H1 (cell line): Measurements from ENCODE around the gene FBXO41. TPM values are rescaled to one million over a fixed set of nuclear protein-coding genes. Genes with fewer than 3 reads are reported as not detected.

Experiments used
- CTCF ChIA-PET: fragments of 300-600 bp; sonication (Branson Sonifier 250); formaldehyde crosslinking; loops from one replicate; lab custom pipeline; 2021; ENCODE audit not compliant: partially characterized antibody; lab: Charles Lee
- POLR2A ChIA-PET: fragments of 300-600 bp; sonication (Branson Sonifier 250); formaldehyde crosslinking; loops from one replicate; lab custom pipeline; 2021; ENCODE audit warnings: inconsistent platforms; ENCODE audit not compliant: partially characterized antibody; lab: Charles Lee
- DNase-seq, 2 experiments: peaks; one replicate each; pipeline versions ENCODE4 v3.0.0 to v3.0.0-alpha.2; 2010 to 2022; ENCODE audit warnings: low spot score in 2 of 2, low read depth in 1 of 2, mixed read lengths in 1 of 2
- FAIRE-seq: peaks from 2 replicates; lab custom pipeline; 2011; peaks lifted over from hg19 to GRCh38; lab: Jason Lieb, UNC
- H2AFZ ChIP-seq: 2 replicates; pipeline ENCODE4 v1.8.1; 2012; ENCODE audit warnings: low read length, inconsistent platforms
- H2AK5ac ChIP-seq: 2 replicates; pipeline ENCODE4 v1.6.1; 2013; ENCODE audit warnings: low read depth, low read length
- H2BK120ac ChIP-seq: replicated peaks from 2 replicates; pipeline ENCODE3; 2013; ENCODE audit warnings: low read depth, low read length, inconsistent platforms
- H2BK12ac ChIP-seq: 2 replicates; pipeline ENCODE4 v1.6.1; 2013; ENCODE audit warnings: low read depth, low read length
- H2BK15ac ChIP-seq: 2 replicates; pipeline ENCODE4 v1.6.1; 2013; ENCODE audit warnings: low read length
- H2BK20ac ChIP-seq: 2 replicates; pipeline ENCODE4 v1.6.1; 2013; ENCODE audit warnings: low read length
- H2BK5ac ChIP-seq: 2 replicates; pipeline ENCODE4 v1.6.1; 2013; ENCODE audit warnings: low read depth, low read length
- H3K14ac ChIP-seq: 2 replicates; pipeline ENCODE4 v1.6.1; 2013; ENCODE audit warnings: inconsistent platforms; ENCODE audit not compliant: insufficient read length
- H3K18ac ChIP-seq: 2 replicates; pipeline ENCODE4 v1.6.1; 2013; ENCODE audit warnings: low read length; ENCODE audit errors: extremely low read depth
- H3K23ac ChIP-seq: 2 replicates; pipeline ENCODE4 v1.6.1; 2013; ENCODE audit warnings: inconsistent platforms; ENCODE audit not compliant: insufficient read length
- H3K23me2 ChIP-seq: 2 replicates; pipeline ENCODE4 v1.6.1; 2013; ENCODE audit warnings: low read depth, low read length
- H3K27ac ChIP-seq: 2 replicates; pipeline ENCODE4 v1.6.1; 2011; ENCODE audit warnings: low read depth, low read length, inconsistent platforms
- H3K27me3 ChIP-seq, 4 experiments: replicated peaks in 1 of 4; 1 replicate in 1 of 4; 2 replicates in 3 of 4; pipeline versions ENCODE4 v1.6.1 to v1.8.1; 2011 to 2013; ENCODE audit warnings: low read length in 3 of 4, mild to moderate bottlenecking in 3 of 4, inconsistent platforms in 2 of 4, mixed read lengths in 2 of 4, moderate library complexity in 1 of 4; ENCODE audit not compliant: control insufficient read depth in 3 of 4, insufficient read depth in 3 of 4; ENCODE audit errors: extremely low read depth in 1 of 4
- H3K36me3 ChIP-seq, 4 experiments: 2 replicates each; pipeline versions ENCODE4 v1.6.1 to v1.8.1; 2011 to 2013; ENCODE audit warnings: mild to moderate bottlenecking in 4 of 4, low read length in 3 of 4, moderate library complexity in 2 of 4, control low read depth in 1 of 4, inconsistent platforms in 1 of 4; ENCODE audit not compliant: insufficient read depth in 4 of 4, control insufficient read depth in 2 of 4
- H3K4ac ChIP-seq: replicated peaks from 2 replicates; pipeline ENCODE3; 2013; ENCODE audit warnings: low read length, low read depth, mixed read lengths, inconsistent platforms; ENCODE audit not compliant: insufficient read length
- H3K4me1 ChIP-seq, 4 experiments: replicated peaks in 1 of 4; 1 replicate in 1 of 4; 2 replicates in 3 of 4; pipeline versions ENCODE4 v1.6.1 to v1.8.1; 2011 to 2013; ENCODE audit warnings: low read length in 3 of 4, inconsistent platforms in 2 of 4, mixed read lengths in 1 of 4; ENCODE audit not compliant: insufficient read depth in 4 of 4, control insufficient read depth in 3 of 4
- H3K4me2 ChIP-seq, 2 experiments: 2 replicates each; pipeline versions ENCODE4 v1.6.1 to v1.8.1; 2011 to 2013; ENCODE audit warnings: low read depth in 2 of 2, low read length in 2 of 2, control low read depth in 1 of 2, inconsistent platforms in 1 of 2, mild to moderate bottlenecking in 1 of 2; ENCODE audit not compliant: insufficient read depth in 1 of 2
- H3K4me3 ChIP-seq, 4 experiments: fragments of 200-600, 300-600 bp in 1 of 4; sonication (generic), shearing (Covaris generic), sonication (Bioruptor Twin) in 1 of 4; 2 replicates each; pipeline versions ENCODE4 v1.5.1 to v1.8.1; 2011 to 2016; ENCODE audit warnings: low read length in 4 of 4, low read depth in 3 of 4, control low read depth in 2 of 4, inconsistent platforms in 2 of 4, mild to moderate bottlenecking in 2 of 4, mixed read lengths in 1 of 4, moderate library complexity in 1 of 4; ENCODE audit not compliant: insufficient read depth in 2 of 4; ENCODE audit errors: extremely low read depth in 1 of 4
- H3K56ac ChIP-seq: replicated peaks from 2 replicates; pipeline ENCODE3; 2013; ENCODE audit warnings: low read depth, mild to moderate bottlenecking, mixed read lengths, low read length, inconsistent platforms; ENCODE audit not compliant: insufficient read length
- H3K79me1 ChIP-seq: 2 replicates; pipeline ENCODE4 v1.6.1; 2013; ENCODE audit warnings: low read depth, low read length, control low read depth
- H3K79me2 ChIP-seq, 2 experiments: 2 replicates each; pipeline versions ENCODE4 v1.6.1 to v1.8.1; 2012 to 2013; ENCODE audit warnings: low read length in 2 of 2, mild to moderate bottlenecking in 2 of 2, inconsistent platforms in 1 of 2; ENCODE audit not compliant: insufficient read depth in 2 of 2, control insufficient read depth in 1 of 2
- H3K9ac ChIP-seq, 4 experiments: replicated peaks in 1 of 4; 1 replicate in 1 of 4; 2 replicates in 3 of 4; pipeline versions ENCODE4 v1.6.1 to v1.8.1; 2011 to 2013; ENCODE audit warnings: low read depth in 3 of 4, low read length in 3 of 4, control low read depth in 2 of 4, mild to moderate bottlenecking in 2 of 4, moderate library complexity in 2 of 4, inconsistent platforms in 1 of 4; ENCODE audit errors: extremely low read depth in 1 of 4
- H3K9me3 ChIP-seq, 2 experiments: 2 replicates each; pipeline versions ENCODE4 v1.6.1 to v1.8.1; 2012 to 2013; ENCODE audit warnings: mild to moderate bottlenecking in 2 of 2, moderate library complexity in 2 of 2, control low read depth in 1 of 2, inconsistent platforms in 1 of 2, low read depth in 1 of 2, low read length in 1 of 2, mixed read lengths in 1 of 2; ENCODE audit not compliant: insufficient read depth in 2 of 2
- H4K20me1 ChIP-seq, 2 experiments: replicated peaks in 1 of 2; 2 replicates each; pipeline versions ENCODE3 to v1.8.1; 2011 to 2013; ENCODE audit warnings: inconsistent platforms in 2 of 2, low read length in 2 of 2, mild to moderate bottlenecking in 1 of 2; ENCODE audit not compliant: insufficient read depth in 2 of 2, control insufficient read depth in 1 of 2
- H4K5ac ChIP-seq: 2 replicates; pipeline ENCODE4 v1.6.1; 2013; ENCODE audit warnings: low read length, low read depth, mixed read lengths, inconsistent platforms; ENCODE audit not compliant: insufficient read length
- H4K8ac ChIP-seq: 2 replicates; pipeline ENCODE4 v1.8.0; 2013; ENCODE audit warnings: mild to moderate bottlenecking, moderate library complexity, low read length, inconsistent platforms; ENCODE audit not compliant: insufficient read depth; ENCODE audit errors: extremely low read depth
- H4K91ac ChIP-seq: replicated peaks from 2 replicates; pipeline ENCODE3; 2013; ENCODE audit warnings: low read length, mixed read lengths, inconsistent platforms; ENCODE audit not compliant: insufficient read length
- CEBPB ChIP-seq: IDR thresholded peaks from 2 replicates; pipeline ENCODE4 v1.6.1; 2012; ENCODE audit warnings: low read depth, low read length
- CREB1 ChIP-seq: IDR thresholded peaks from 2 replicates; pipeline ENCODE4 v1.6.1; 2012; ENCODE audit warnings: inconsistent platforms
- EGR1 ChIP-seq: IDR thresholded peaks from 2 replicates; pipeline ENCODE4 v1.6.1; 2011; ENCODE audit warnings: low read depth, low read length, borderline replicate concordance
- GABPA ChIP-seq: IDR thresholded peaks from 2 replicates; pipeline ENCODE4 v1.6.1; 2011; ENCODE audit warnings: mild to moderate bottlenecking, low read length, moderate library complexity, borderline replicate concordance; ENCODE audit not compliant: insufficient read depth
- KDM4A ChIP-seq: IDR thresholded peaks from one replicate; pipeline ENCODE4 v1.7.1; 2012; ENCODE audit warnings: low read depth, mild to moderate bottlenecking, moderate library complexity, low read length, inconsistent platforms; ENCODE audit not compliant: severe bottlenecking
- POU5F1 ChIP-seq: IDR thresholded peaks from 2 replicates; pipeline ENCODE4 v1.6.1; 2011; ENCODE audit warnings: low read depth, mild to moderate bottlenecking, low read length, moderate library complexity
- RNF2 ChIP-seq: fragments of 200-900, 300-1000 bp; sonication (generic); IDR thresholded peaks from 2 replicates; pipeline ENCODE4 v1.7.1; 2016; ENCODE audit warnings: borderline replicate concordance, low read depth, mild to moderate bottlenecking, antibody characterized with exemption, low read length; ENCODE audit not compliant: poor library complexity, severe bottlenecking; ENCODE audit errors: missing control alignments
- TAF1 ChIP-seq: IDR thresholded peaks from 2 replicates; pipeline ENCODE4 v1.6.1; 2011; ENCODE audit warnings: mild to moderate bottlenecking, low read depth, low read length
- TCF12 ChIP-seq: IDR thresholded peaks from 2 replicates; pipeline ENCODE4 v1.6.1; 2011; ENCODE audit warnings: low read depth, mild to moderate bottlenecking, low read length
- TEAD4 ChIP-seq: IDR thresholded peaks from 2 replicates; pipeline ENCODE4 v1.6.1; 2012; ENCODE audit warnings: low read depth, low read length, inconsistent platforms, mixed read lengths
- WGBS, 2 experiments: shearing (Covaris generic) in 1 of 2; methylation state at CpG; one replicate each; pipeline versions ENCODE4 v1.1.6 to v1.1.7; 2013 to 2015; ENCODE audit warnings: low lambda C conversion rate in 2 of 2, mixed read lengths in 2 of 2, inconsistent platforms in 1 of 2, low coverage in 1 of 2, missing lambda C conversion rate in 1 of 2; ENCODE audit not compliant: insufficient replicate concordance in 2 of 2, insufficient coverage in 1 of 2, insufficient read length in 1 of 2; ENCODE audit errors: extremely low coverage in 1 of 2, missing lambda C conversion rate in 1 of 2; 5-methylcytosine and 5-hydroxymethylcytosine counted together
- polyA plus RNA-seq, 7 experiments: library from polyadenylated mRNA; depleted of rRNA in 3 of 7; stranded (reverse) in 5 of 7; unstranded in 2 of 7; fragments of >200 nt in 5 of 7; fragments of 200-250 nt in 2 of 7; gene quantifications; 1 replicate in 5 of 7; 2 replicates in 1 of 7; 4 replicates in 1 of 7; pipeline versions ENCODE4 v1.2.1 to v1.2.3, GENCODE V29; 2011 to 2013; ENCODE audit warnings: missing spikeins in 2 of 7, mixed read lengths in 2 of 7
- total RNA-seq: library from RNA; stranded (reverse); fragmentation: NEBNext Ultra II Directional; extraction: Animal tissue kit (Norgen Biotek cat#: 25700); gene quantifications from 2 replicates; pipeline ENCODE4 v1.2.1, GENCODE V29; 2021
- TF ChIP-seq, protein P1 (sequence below): IDR thresholded peaks from 2 replicates; pipeline ENCODE4 v1.6.1; 2011; ENCODE audit warnings: low read length, improper control_type of control experiment
- TF ChIP-seq, protein P2 (sequence below): IDR thresholded peaks from 2 replicates; pipeline ENCODE4 v1.6.1; 2011; ENCODE audit warnings: low read depth, mild to moderate bottlenecking, low read length; ENCODE audit not compliant: insufficient read depth

Gene FBXO41
- total and polyA plus RNA-seq, 2 of the 8 experiments (the other 6 are each of a cell fraction or from before 2014, with no cell fraction given) = 11.2 to 14.3 TPM

DNA sequence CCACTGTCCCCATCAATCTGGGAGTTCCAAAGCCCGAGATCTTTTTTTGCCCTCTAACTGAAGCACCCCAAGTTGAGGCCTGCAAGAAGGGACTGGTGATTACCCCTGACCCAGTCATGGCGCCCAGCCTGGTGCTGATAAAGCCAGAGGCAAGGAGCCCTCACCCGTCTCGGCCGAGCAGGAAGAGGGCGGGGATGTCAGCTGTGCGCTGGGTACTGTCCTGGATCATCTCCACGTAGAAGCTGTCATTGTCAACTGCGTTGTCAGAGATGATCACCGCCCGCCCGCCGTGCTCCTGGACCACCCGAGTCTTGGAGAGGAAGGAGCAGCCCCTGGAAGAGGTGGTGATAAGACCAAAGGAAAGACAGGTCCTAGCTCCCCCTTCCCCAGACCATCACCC, 55.6 kb downstream of the FBXO41 start:
- Histone ChIP-seq H4K5ac (no peak overlapping the region), H3K36me3 (peaks cover 0 to 17% (median 7%) of the 10 kb centered on the region in 4 experiments; a peak in 6 of 8 replicates), H2AK5ac (no peak overlapping the region), H3K27ac (no peak overlapping the region), H3K27me3 (no peaks in the 10 kb centered on the region; a peak in 2 of 7 replicates), H4K91ac (no peak overlapping the region), H3K4me2 (no peak overlapping the region), H3K79me2 (no peaks in the 10 kb centered on the region), H2BK15ac (no peak overlapping the region), H3K9me3 (no peaks in the 10 kb centered on the region), H3K79me1 (no peaks in the 10 kb centered on the region; the same call in 1 of the 2 replicates), H3K18ac (no peak overlapping the region), H2AFZ (no peak overlapping the region), H3K23ac (no peak overlapping the region), H3K56ac (no peak overlapping the region), H3K4me1 (peaks cover 3 to 5% (median 4%) of the 10 kb centered on the region in 4 experiments; a peak in 6 of 7 replicates), H2BK120ac (no peak overlapping the region), H2BK5ac (no peak overlapping the region), H3K4ac (no peak overlapping the region), H2BK20ac (no peak overlapping the region), H4K8ac (no peak overlapping the region; the same call in 1 of the 2 replicates), H4K20me1 (peaks cover 0 to 3% of the 10 kb centered on the region in 2 experiments), H2BK12ac (no peak overlapping the region), H3K23me2 (peaks cover 8% of the 10 kb centered on the region), H3K14ac (no peak overlapping the region), H3K4me3 (no peak overlapping the region), H3K9ac (no peak overlapping the region)
- FAIRE-seq (no peak), DNase-seq (no peak)
- WGBS, 2 experiments = 93% methylated on average over 14 of the region's 14 CpGs; no CpG with 5 or more reads in 1 of the 2 experiments
- POLR2A ChIA-PET = interaction anchor here (1.2 to 2.6 kb wide), 6 partner anchors 8 to 27 kb away, joined by 3 to 11 read pairs (median 6); no protein-coding TSS in a partner anchor
- CTCF ChIA-PET = interaction anchor here (0.7 to 1.8 kb wide), 7 partner anchors 16 to 336 kb away, joined by 3 to 12 read pairs (median 4); partner anchors contain the start of gene NOTO
- no peak for TF ChIP-seq GABPA
- TF ChIP-seq KDM4A = no peak
- TF ChIP-seq, protein P1, sequence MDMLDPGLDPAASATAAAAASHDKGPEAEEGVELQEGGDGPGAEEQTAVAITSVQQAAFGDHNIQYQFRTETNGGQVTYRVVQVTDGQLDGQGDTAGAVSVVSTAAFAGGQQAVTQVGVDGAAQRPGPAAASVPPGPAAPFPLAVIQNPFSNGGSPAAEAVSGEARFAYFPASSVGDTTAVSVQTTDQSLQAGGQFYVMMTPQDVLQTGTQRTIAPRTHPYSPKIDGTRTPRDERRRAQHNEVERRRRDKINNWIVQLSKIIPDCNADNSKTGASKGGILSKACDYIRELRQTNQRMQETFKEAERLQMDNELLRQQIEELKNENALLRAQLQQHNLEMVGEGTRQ = no peak
- no peak for TF ChIP-seq TCF12
- TF ChIP-seq CREB1 = no peak
- TF ChIP-seq TAF1 = no peak
- TF ChIP-seq, protein P2, sequence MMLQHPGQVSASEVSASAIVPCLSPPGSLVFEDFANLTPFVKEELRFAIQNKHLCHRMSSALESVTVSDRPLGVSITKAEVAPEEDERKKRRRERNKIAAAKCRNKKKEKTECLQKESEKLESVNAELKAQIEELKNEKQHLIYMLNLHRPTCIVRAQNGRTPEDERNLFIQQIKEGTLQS = no peak
- no peak for TF ChIP-seq POU5F1
- TF ChIP-seq CEBPB = no peak
- TF ChIP-seq TEAD4 = no peak
- no peak for TF ChIP-seq EGR1
- TF ChIP-seq RNF2 = no peak
